HAP-1 (cell line): ENCODE measurements around the gene SLC6A2.

Experiments
- DNase-seq, 2 experiments: peaks; one replicate each; pipeline ENCODE4 v3.0.0-alpha.2; 2016 to 2020; ENCODE audit warnings: low spot score in 2 of 2
- H3K27me3 ChIP-seq: fragments of 250-450 bp; sonication (Bioruptor Pico); 2 replicates; pipeline ENCODE4 v1.5.1; 2020; ENCODE audit warnings: low read depth, mild to moderate bottlenecking, moderate library complexity
- H3K36me3 ChIP-seq: fragments of 250-450 bp; sonication (Bioruptor Pico); replicated peaks from 2 replicates; pipeline ENCODE4 v1.5.1; 2020; ENCODE audit warnings: mild to moderate bottlenecking
- H3K4me1 ChIP-seq: fragments of 250-450 bp; sonication (Bioruptor Pico); 2 replicates; pipeline ENCODE4 v1.5.1; 2020; ENCODE audit warnings: mild to moderate bottlenecking
- H3K4me3 ChIP-seq: fragments of 250-450 bp; sonication (Bioruptor Pico); 2 replicates; pipeline ENCODE4 v1.5.1; 2020; ENCODE audit warnings: mild to moderate bottlenecking, moderate library complexity
- H3K9me3 ChIP-seq: fragments of 250-450 bp; sonication (Bioruptor Pico); 2 replicates; pipeline ENCODE4 v1.5.1; 2020; ENCODE audit warnings: mild to moderate bottlenecking, moderate library complexity
- in situ Hi-C: fragments of 300-500 bp; cut with MboI; formaldehyde crosslinking; loops from 3 replicates; pipeline ENCODE4 v1.14.3; 2020; ENCODE audit warnings: low sequenced_read_pairs, inconsistent platforms, mixed read lengths

The SLC6A2 gene

DNA sequence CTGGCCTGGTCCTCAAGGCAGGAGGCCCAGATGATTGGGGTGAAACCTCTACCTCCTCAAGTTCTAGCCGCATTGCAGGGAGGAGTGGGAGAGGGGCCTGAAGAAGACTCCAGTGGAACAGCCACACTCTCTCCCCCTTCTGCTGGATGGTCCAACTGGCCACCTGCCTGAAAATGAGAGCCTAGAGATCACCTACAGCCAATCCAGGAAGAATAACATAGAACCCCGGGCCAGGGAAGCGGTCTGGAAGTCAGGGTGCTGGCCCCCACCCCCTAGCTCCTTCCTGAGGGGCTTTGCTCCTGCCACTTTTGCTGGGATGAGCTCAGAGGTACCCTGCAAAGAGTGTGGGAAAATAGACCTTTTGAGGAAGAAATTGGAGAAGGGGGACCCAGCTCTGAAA, 1.8 kb downstream of the SLC6A2 start:
- H3K4me3 ChIP-seq, result no peak overlapping the region
- in situ Hi-C loops, result no loop called here
- no peaks in the 10 kb centered on the region for H3K9me3 ChIP-seq
- H3K4me1 ChIP-seq, result no peaks in the 10 kb centered on the region
- DNase-seq, result no peak
- peaks cover 5% of the 10 kb centered on the region; the same call in 1 of the 2 replicates for H3K27me3 ChIP-seq
- H3K36me3 ChIP-seq, result no peaks in the 10 kb centered on the region

DNA sequence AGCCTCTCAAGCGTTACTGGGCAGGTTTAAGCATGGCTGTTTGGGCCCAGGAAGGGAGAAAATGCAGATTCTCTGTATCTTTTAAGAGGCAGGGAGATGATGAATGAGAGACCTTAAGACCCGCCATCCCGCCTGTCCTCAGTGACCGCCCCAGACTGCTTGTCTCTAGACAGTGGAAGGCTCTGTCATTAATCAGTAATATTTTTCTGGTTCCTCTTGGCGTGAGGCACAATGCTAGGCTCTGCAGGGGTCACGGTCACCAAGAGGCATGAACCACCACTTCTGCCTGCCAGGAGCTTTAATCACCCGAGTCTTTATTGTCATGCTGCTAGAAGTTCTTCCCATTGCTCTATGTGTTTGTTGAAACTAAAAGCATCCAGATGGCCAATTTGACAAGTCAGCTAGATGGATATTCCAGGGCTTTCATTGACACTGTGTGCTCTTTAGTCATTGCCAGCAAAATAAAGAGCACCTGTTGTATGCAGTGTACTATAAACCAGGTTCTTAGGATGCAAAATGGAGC, 3.2 kb downstream of the SLC6A2 start:
- no peak overlapping the region for H3K4me3 ChIP-seq
- in situ Hi-C loops, result no loop called here
- no peaks in the 10 kb centered on the region for H3K9me3 ChIP-seq
- no peak for DNase-seq
- H3K27me3 ChIP-seq, result peaks cover 2% of the 10 kb centered on the region; the same call in 1 of the 2 replicates
- H3K36me3 ChIP-seq, result no peaks in the 10 kb centered on the region
- no peaks in the 10 kb centered on the region for H3K4me1 ChIP-seq

DNA sequence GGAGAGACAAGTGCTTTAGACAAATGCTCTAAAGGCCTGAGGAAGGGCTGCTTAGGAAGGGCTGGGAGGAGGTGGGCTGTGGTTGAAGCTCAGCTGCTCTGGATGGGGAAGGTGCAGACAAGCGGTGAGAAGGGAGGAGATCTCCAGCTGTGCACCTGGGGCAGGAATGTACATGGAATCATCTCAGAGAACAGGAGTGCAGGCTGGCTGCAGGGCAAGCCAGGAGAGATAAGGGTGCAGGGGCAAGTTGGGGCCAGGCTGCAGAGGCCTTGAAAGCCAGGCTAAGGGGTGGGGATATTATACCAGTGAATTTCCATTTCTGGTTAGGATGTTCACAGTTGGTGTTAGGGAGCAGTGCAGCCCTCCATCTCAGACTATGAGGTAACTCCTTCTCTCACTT, 4.2 kb downstream of the SLC6A2 start:
- Histone ChIP-seq H3K9me3 (no peaks in the 10 kb centered on the region), H3K36me3 (no peaks in the 10 kb centered on the region), H3K27me3 (no peaks in the 10 kb centered on the region), H3K4me1 (no peaks in the 10 kb centered on the region), H3K4me3 (no peak overlapping the region)
- in situ Hi-C loops, result no loop called here
- DNase-seq, result no peak

DNA sequence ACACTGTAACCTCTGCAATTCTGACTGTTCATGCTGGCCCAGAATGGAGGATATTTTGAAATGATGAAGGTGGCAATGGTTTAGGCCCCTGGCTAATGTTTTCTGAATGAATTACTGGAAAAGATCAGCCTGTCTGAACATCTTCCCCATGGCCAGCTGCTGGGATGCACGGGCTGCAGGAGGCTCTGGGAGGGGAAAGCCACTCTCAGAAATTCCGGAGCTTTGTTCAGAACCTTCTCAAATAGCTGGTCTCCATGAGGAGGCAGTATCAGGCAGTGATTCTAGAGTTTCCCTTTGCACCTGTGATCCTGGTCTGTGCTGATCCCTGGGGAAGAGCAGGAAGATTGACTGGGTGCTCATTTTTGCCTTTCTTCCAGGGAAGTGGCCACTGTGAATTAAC, 5.0 kb downstream of the SLC6A2 start:
- no peak for DNase-seq
- Histone ChIP-seq H3K4me1 (no peaks in the 10 kb centered on the region), H3K9me3 (no peaks in the 10 kb centered on the region), H3K36me3 (no peaks in the 10 kb centered on the region), H3K27me3 (no peaks in the 10 kb centered on the region), H3K4me3 (no peak overlapping the region)
- in situ Hi-C loops, result no loop called here

DNA sequence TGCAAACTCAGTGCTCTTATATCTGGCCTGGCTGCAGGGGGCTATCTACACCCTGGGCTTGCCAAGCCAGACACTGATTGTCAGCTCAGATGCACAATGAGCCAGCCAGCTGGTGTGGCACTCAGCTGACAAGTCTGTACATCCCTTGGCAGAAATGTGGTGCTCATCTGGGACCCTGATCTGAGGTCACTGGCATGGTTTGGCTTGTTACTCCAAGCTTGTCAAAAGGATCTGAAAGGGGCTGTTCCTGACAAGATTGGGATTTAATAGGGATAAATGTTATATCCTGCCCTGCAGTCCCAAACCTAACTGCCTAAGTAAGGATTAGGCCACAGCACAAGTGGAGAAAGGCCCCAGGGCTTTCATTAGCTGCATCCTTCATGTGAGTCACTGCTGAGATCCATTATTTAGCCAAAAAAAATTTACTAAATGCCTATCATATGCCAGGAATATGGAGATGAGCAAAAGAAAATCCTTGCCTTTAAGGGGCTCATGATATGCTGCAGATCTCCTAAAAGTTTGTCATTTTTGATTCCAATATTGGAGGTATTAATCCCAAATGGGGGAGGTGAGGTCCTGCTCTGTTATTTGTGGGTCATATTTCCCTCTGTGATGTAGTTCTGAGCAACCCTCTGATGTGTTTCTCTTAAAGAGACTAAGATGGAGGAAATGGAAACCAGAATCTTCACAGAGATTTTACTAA, 6.3 kb downstream of the SLC6A2 start:
- no peaks in the 10 kb centered on the region for H3K36me3 ChIP-seq
- in situ Hi-C loops, result no loop called here
- DNase-seq, result no peak
- H3K27me3 ChIP-seq, result no peaks in the 10 kb centered on the region
- no peaks in the 10 kb centered on the region for H3K9me3 ChIP-seq
- no peaks in the 10 kb centered on the region for H3K4me1 ChIP-seq
- H3K4me3 ChIP-seq, result no peak overlapping the region

DNA sequence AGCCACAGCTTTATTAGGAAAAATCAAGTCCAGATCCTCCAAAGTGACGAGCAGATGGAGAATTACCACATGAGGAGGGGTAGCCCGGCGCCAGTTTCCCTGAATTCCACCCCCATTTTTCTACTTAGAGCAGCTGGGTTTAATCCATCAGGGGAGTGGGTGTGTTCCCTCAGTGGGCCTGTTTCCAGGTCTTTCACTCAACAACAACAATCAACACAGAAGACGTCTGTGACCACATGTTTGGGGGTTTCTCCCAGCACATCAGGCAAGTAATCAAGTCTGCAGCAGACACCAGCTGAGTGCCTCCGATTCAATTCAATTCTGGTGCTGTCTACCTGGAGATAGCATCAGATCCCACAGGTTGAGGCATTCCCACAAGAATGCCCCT, 6.8 kb downstream of the SLC6A2 start:
- Histone ChIP-seq H3K27me3 (no peaks in the 10 kb centered on the region), H3K36me3 (no peaks in the 10 kb centered on the region), H3K9me3 (no peaks in the 10 kb centered on the region), H3K4me1 (no peaks in the 10 kb centered on the region), H3K4me3 (no peak overlapping the region)
- no peak for DNase-seq
- in situ Hi-C loops, result no loop called here

DNA sequence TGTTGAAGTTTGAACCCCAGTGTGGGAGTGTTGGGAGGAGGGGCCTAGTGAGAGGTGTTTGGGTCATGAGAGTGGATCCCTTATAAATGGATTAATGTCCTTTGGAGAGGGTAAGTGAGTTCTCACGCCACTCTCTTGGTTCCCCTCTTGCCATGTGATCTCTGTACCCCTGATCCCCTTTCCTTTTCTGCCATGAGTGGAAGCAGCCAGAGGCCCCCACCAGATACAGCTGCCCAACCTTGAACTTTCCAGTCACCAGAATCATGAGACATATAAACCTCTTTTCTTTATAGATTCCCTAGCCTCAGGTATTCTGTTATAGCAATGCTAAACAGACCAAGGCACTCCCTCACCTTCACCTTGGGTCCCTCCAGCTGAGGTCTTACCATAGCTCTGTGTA, 7.4 kb downstream of the SLC6A2 start:
- Histone ChIP-seq H3K27me3 (no peaks in the 10 kb centered on the region), H3K9me3 (no peaks in the 10 kb centered on the region), H3K4me1 (no peaks in the 10 kb centered on the region), H3K36me3 (no peaks in the 10 kb centered on the region), H3K4me3 (no peak overlapping the region)
- in situ Hi-C loops, result no loop called here
- no peak for DNase-seq

DNA sequence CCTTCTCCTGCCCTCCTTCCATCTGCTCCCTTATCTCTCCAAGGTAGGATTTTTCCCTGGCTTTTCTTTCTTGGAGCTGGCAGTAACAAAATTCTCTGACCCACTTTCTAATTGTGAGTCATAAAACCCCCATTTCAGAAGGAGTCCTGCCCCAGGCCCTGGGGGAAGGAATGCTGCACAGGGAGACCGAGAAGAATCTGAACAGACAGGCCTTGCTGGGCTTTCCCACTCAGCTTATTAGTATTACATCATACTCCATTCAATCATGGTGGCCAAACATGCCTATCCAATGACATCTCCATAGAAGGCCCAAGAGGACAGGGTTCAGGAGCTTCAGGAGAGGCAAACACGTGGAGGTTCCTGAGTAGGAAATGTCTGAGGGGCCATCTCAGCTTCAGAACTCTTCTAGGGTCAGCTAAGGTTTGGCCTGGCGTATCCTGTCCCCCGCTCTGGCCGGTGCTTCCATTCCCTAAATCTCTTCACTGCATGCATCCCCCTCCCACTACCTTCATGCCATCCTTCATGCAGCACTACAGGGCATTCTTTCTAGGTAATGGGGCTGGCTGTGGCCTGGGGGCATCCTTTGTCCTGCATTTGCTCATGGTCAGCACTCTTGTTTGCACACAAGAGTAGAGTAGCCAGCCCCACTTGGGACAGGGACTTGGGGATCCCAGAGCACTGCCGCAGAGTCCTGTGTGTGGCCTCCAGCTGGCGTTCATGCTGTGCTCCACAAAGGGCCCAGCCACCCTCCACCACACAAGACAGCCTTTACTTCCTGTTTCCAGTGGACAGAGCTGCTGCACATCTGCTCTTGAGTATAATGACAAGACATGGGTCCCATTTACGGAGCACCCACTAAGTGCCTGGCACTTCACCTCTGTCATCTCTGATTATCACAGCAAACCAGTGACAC, 8.2 kb downstream of the SLC6A2 start:
- Histone ChIP-seq H3K4me3 (no peak overlapping the region), H3K9me3 (no peaks in the 10 kb centered on the region), H3K36me3 (no peaks in the 10 kb centered on the region), H3K4me1 (no peaks in the 10 kb centered on the region), H3K27me3 (no peaks in the 10 kb centered on the region)
- in situ Hi-C loops, result no loop called here
- no peak for DNase-seq

DNA sequence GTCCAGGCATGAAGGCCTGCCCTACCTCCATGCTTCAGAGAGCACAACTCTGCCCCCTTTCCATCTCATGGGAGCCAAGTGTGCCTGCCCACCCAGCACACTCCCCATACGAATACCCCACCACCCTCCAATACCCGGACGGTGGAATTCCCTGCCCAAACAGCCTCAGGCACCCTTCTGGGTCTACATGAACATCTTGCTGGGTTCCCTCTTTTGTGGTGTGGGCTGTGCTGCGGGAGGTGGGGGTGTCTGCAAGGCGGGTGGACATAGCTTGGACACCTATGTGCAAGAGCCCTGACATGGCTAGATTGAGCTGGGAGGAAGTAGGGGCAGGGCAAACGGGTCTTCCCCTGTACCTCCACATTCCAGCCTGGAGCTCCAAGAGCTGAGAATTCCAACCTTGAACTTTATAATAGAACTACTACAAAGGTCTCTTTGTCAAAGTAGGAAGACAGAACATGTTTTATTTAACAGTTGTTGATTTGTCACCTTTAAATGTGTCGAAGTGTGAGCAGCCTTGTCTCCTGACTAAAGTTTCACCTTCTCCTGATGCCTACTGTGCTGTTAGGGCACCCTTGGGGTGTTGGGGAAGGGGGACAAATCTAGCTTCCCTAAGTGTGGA, 9.1 kb downstream of the SLC6A2 start:
- DNase-seq, result no peak
- in situ Hi-C loops, result no loop called here
- H3K36me3 ChIP-seq, result no peaks in the 10 kb centered on the region
- no peaks in the 10 kb centered on the region for H3K27me3 ChIP-seq
- no peaks in the 10 kb centered on the region for H3K9me3 ChIP-seq
- H3K4me1 ChIP-seq, result no peaks in the 10 kb centered on the region
- no peak overlapping the region for H3K4me3 ChIP-seq

DNA sequence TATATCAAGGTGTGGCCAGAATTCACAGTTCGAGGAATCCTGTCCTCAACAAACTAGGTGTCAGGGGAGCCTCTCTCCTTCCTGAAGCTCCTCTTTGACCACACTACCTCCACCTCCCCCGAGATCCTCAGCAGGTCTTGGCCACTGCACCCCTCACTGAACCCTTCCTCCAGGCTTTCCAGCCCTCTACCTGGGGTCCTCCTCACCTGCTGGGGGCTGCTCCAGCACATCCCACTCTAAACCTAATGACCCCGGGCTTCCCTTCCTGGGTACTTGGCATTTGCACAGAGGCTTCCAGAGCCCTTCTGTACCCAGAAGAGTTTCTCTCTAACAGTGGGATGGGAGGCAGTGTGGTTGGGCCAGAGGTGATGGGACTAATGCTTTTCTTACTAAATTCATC, 9.7 kb downstream of the SLC6A2 start:
- H3K4me1 ChIP-seq, result no peaks in the 10 kb centered on the region
- no peaks in the 10 kb centered on the region for H3K9me3 ChIP-seq
- H3K36me3 ChIP-seq, result no peaks in the 10 kb centered on the region
- no peak overlapping the region for H3K4me3 ChIP-seq
- in situ Hi-C loops, result no loop called here
- H3K27me3 ChIP-seq, result no peaks in the 10 kb centered on the region
- DNase-seq, result no peak

DNA sequence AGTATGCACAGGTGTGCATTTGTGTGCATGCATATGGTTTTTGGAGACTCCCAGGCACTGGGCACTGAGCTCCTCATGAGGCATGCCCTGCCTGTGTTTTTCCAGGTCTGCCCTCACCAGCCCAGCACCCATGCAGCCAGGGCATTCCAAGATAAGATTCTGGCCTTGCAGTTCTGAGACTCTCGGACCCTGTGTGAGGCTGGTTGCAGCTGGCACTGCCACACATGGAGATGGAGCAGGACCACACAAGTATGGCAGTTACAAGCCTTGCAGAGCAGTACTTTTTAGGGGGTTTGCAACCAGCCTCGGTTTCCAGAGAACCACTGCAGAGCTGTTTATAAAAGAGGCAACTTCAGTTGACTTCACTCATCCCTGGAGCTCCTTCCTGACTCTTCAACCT, 10.2 kb downstream of the SLC6A2 start:
- Histone ChIP-seq H3K36me3 (no peaks in the 10 kb centered on the region), H3K4me1 (no peaks in the 10 kb centered on the region), H3K9me3 (no peaks in the 10 kb centered on the region), H3K4me3 (no peak overlapping the region), H3K27me3 (no peaks in the 10 kb centered on the region)
- in situ Hi-C loops, result no loop called here
- DNase-seq, result no peak

DNA sequence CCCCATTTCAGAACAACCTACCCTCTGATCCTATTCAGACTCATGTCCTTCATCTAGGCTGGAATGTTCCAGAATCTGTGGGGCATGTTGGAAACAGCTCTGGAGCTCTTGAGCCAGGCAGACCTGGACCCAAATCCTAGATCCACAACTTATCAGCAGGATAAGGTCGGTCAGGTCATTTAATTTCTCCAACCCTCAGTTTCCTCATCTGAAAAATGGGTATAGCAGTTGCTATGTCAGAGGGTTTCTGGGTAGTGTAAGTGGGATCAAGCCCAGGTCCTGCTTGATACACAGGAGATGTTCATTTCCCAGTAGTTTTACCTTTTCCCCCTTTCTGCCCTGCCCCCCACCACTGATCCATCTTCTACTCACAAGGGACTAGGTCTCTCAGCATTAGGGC, 12.0 kb downstream of the SLC6A2 start:
- no peak overlapping the region for H3K4me3 ChIP-seq
- no peaks in the 10 kb centered on the region for H3K36me3 ChIP-seq
- no peaks in the 10 kb centered on the region for H3K4me1 ChIP-seq
- no peaks in the 10 kb centered on the region for H3K27me3 ChIP-seq
- H3K9me3 ChIP-seq, result no peaks in the 10 kb centered on the region
- in situ Hi-C loops, result no loop called here
- DNase-seq, result no peak

DNA sequence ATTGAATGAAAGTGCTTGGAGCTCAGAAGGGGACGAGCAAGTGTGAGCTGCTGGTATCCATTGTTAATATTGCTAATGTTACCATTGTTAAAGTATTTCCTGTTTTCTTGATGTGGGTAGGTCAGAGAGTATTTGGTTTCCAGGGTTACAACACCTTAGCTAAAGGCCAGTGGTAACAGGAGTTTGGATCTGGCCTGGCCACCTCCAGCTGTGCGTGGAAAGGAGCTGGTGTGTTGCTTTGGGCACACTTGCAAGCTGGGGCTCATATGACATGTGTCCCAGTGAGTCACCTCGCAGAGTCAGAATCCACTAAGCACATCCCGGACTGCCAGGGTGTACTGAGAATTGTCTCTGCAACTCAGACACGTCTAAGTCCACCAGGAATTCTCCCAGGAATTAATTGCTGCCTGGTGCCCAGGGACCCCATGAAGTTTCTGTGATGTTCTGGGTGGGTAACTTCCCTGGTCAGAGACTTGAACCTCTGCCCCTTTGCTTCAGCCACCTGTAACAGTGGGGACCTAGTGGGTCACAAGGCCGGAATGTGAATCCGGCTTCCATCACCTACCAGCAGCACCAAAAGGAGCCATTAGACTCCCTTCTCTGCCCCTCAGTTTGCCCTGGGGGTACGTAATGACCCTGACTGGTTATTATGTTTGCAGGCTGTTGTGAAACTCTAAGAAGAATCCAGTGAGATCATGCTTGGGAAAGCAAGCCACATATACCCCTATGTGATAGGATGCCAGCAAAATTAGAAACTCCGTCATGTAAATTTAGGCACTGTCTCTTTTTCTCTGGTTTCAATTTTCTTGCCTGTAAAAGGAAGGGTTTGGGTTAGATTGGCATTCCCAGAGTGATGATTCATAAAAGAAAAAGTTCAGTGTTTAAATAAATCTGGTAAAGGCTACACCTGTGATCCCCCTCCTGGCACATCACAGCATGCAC, 12.8 kb downstream of the SLC6A2 start:
- no peaks in the 10 kb centered on the region for H3K4me1 ChIP-seq
- no peaks in the 10 kb centered on the region for H3K9me3 ChIP-seq
- in situ Hi-C loops, result no loop called here
- H3K27me3 ChIP-seq, result no peaks in the 10 kb centered on the region
- DNase-seq, result no peak
- no peaks in the 10 kb centered on the region for H3K36me3 ChIP-seq
- H3K4me3 ChIP-seq, result no peak overlapping the region
